Measurements from ENCODE around the gene TMEM109. TPM values are rescaled to one million over a fixed set of nuclear protein-coding genes. Genes with fewer than 3 reads are reported as not detected.

Gene TMEM109
- polyA plus RNA-seq, 1 donor from 2014 or later: 1.8 TPM

DNA sequence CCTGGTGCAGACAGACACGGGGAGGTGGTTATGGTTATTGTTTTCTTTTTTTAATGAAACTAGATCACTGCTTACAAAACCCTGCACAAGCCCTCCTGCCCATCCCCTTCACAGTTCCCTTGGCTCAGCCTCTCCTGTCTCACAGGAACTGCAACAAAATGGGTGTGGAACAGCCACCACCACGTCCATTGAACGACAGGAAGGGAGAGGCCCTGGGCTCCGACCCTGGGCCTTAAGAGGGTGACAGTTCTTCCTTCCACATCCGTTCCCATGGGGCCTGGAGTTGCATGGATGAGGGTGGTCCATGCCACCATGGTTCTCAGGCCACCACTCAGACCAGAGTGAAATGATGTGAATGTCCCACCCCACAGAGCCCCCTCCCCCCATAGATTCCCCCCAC is 23.3 kb upstream of the TMEM109 start (continued):
- TF ChIP-seq, protein P1, sequence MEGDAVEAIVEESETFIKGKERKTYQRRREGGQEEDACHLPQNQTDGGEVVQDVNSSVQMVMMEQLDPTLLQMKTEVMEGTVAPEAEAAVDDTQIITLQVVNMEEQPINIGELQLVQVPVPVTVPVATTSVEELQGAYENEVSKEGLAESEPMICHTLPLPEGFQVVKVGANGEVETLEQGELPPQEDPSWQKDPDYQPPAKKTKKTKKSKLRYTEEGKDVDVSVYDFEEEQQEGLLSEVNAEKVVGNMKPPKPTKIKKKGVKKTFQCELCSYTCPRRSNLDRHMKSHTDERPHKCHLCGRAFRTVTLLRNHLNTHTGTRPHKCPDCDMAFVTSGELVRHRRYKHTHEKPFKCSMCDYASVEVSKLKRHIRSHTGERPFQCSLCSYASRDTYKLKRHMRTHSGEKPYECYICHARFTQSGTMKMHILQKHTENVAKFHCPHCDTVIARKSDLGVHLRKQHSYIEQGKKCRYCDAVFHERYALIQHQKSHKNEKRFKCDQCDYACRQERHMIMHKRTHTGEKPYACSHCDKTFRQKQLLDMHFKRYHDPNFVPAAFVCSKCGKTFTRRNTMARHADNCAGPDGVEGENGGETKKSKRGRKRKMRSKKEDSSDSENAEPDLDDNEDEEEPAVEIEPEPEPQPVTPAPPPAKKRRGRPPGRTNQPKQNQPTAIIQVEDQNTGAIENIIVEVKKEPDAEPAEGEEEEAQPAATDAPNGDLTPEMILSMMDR (IDR thresholded peaks at IDR 0.05; ENCODE audit: poor library complexity, severe bottlenecking): no peak

DNA sequence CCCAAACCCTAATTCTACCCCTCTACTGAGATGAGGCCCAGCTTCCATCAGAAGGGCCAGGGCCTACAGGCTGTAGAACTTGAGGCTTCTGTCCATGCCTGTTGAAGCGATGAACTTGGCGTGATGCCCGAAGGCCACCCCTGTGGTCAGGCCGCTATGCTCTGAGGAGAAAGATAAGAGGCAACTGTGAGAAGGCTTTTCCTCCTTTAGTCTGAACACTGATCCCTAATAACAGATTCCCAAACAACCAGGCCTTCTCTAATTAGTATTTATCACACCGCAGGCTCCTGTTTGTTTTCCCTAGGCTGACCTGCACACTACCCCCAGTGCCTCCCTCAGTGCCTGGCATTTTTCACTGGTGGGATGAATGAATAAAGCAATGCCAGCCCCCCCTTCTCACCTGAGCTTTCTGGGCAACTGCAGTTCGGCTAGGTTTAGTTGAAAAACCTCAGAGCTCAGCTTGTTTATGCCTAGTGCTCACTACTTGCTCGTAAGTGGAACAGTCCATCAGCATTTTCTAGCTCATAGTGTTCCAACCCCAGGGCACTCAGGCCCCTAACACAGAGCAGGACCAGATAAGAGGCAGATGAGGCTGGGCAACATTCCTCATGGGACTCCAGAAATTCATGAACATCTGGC is 22.7 kb upstream of the TMEM109 start:
- Histone ChIP-seq H3K9me3 (ENCODE audit: low read length) (no peaks in the 10 kb centered on the region), H3K27ac (ENCODE audit: low read length) (no peak overlapping the region), H3F3A (ENCODE audit: insufficient read depth, low read length, poor library complexity, severe bottlenecking) (no peaks in the 10 kb centered on the region), H3K79me2 (replicated peaks; ENCODE audit: insufficient read depth, low read length) (no peaks in the 10 kb centered on the region), H3K36me3 (ENCODE audit: insufficient read depth, low read length) (no peaks in the 10 kb centered on the region), H3K4me3 (ENCODE audit: low read length) (no peak overlapping the region), H4K20me1 (ENCODE audit: insufficient read depth) (no peaks in the 10 kb centered on the region), H3K27me3 (ENCODE audit: insufficient read depth, low read depth, low read length) (no peaks in the 10 kb centered on the region), H3K9me2 (ENCODE audit: insufficient read depth, low read length) (no peaks in the 10 kb centered on the region), H2AFZ (ENCODE audit: low read depth, low read length) (no peak overlapping the region), H3K9ac (ENCODE audit: low read length) (no peak overlapping the region), H3K4me2 (ENCODE audit: low read length) (no peak overlapping the region)
- TF ChIP-seq EZH2 (IDR thresholded peaks at IDR 0.05; ENCODE audit: borderline replicate concordance, insufficient read depth, low read length, poor library complexity, severe bottlenecking) (no peak), RAD21 (conservative IDR thresholded peaks at IDR 0.05) (no peak), POLR2AphosphoS5 (IDR thresholded peaks at IDR 0.05) (no peak), SMC3 (conservative IDR thresholded peaks at IDR 0.05; ENCODE audit: poor library complexity) (no peak), MXI1 (conservative IDR thresholded peaks at IDR 0.05; ENCODE audit: poor library complexity, severe bottlenecking) (no peak), TAF1 (IDR thresholded peaks at IDR 0.05; ENCODE audit: low read depth) (no peak), EP300 (conservative IDR thresholded peaks at IDR 0.05; ENCODE audit: poor library complexity, severe bottlenecking) (no peak)
- TF ChIP-seq, protein P2, sequence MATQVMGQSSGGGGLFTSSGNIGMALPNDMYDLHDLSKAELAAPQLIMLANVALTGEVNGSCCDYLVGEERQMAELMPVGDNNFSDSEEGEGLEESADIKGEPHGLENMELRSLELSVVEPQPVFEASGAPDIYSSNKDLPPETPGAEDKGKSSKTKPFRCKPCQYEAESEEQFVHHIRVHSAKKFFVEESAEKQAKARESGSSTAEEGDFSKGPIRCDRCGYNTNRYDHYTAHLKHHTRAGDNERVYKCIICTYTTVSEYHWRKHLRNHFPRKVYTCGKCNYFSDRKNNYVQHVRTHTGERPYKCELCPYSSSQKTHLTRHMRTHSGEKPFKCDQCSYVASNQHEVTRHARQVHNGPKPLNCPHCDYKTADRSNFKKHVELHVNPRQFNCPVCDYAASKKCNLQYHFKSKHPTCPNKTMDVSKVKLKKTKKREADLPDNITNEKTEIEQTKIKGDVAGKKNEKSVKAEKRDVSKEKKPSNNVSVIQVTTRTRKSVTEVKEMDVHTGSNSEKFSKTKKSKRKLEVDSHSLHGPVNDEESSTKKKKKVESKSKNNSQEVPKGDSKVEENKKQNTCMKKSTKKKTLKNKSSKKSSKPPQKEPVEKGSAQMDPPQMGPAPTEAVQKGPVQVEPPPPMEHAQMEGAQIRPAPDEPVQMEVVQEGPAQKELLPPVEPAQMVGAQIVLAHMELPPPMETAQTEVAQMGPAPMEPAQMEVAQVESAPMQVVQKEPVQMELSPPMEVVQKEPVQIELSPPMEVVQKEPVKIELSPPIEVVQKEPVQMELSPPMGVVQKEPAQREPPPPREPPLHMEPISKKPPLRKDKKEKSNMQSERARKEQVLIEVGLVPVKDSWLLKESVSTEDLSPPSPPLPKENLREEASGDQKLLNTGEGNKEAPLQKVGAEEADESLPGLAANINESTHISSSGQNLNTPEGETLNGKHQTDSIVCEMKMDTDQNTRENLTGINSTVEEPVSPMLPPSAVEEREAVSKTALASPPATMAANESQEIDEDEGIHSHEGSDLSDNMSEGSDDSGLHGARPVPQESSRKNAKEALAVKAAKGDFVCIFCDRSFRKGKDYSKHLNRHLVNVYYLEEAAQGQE (IDR thresholded peaks at IDR 0.05; ENCODE audit: borderline replicate concordance): no peak
- TF ChIP-seq, protein P1 (IDR thresholded peaks at IDR 0.05; ENCODE audit: poor library complexity, severe bottlenecking): no peak

All from neural cell (in vitro differentiated cells).